Subcutaneous abdominal adipose tissue (tissue), 5 donors: Measurements from ENCODE around the gene NOD2.

ENCODE experiments used
- H3K27ac ChIP-seq: one replicate; pipeline ENCODE4 v1.7.0; 2013; ENCODE audit warnings: low read depth, mild to moderate bottlenecking, inconsistent platforms, low read length, moderate library complexity
- H3K27me3 ChIP-seq, 5 donors: one replicate each; pipeline ENCODE4 v1.7.0; 2013; ENCODE audit warnings: low read length in 5 of 5, inconsistent platforms in 1 of 5; ENCODE audit not compliant: control insufficient read depth in 5 of 5, insufficient read depth in 4 of 5
- H3K36me3 ChIP-seq, 5 donors: one replicate each; pipeline ENCODE4 v1.7.0; 2013; ENCODE audit warnings: low read length in 5 of 5; ENCODE audit not compliant: control insufficient read depth in 5 of 5, insufficient read depth in 5 of 5
- H3K4me1 ChIP-seq, 5 donors: one replicate each; pipeline ENCODE4 v1.7.0; 2013; ENCODE audit warnings: low read length in 5 of 5, mild to moderate bottlenecking in 3 of 5, moderate library complexity in 1 of 5; ENCODE audit not compliant: control insufficient read depth in 5 of 5, insufficient read depth in 5 of 5
- H3K4me3 ChIP-seq, 5 donors: one replicate each; pipeline ENCODE4 v1.7.0; 2013; ENCODE audit warnings: low read length in 5 of 5, low read depth in 1 of 5
- H3K9ac ChIP-seq, 5 donors: one replicate each; pipeline ENCODE4 v1.7.0; 2013; ENCODE audit warnings: low read length in 5 of 5, mild to moderate bottlenecking in 4 of 5, moderate library complexity in 3 of 5
- H3K9me3 ChIP-seq, 5 donors: one replicate each; pipeline ENCODE4 v1.7.0; 2013; ENCODE audit warnings: low read length in 5 of 5; ENCODE audit not compliant: control insufficient read depth in 5 of 5
- donor health status: healthy.
- donor health status: healthy.
- donor health status: healthy.
- donor health status: healthy.
- donor health status: healthy.

The NOD2 gene

GRCh38 chr16:50670476-50670875 lies 22.9 kb upstream of the NOD2 start:
- Histone ChIP-seq H3K9me3 (peaks cover 10 to 29% (median 23%) of the 10 kb centered on the region in 5 donors), H3K9ac (no peak overlapping the region), H3K27me3 (peaks cover 0 to 4% (median 2%) of the 10 kb centered on the region in 5 donors), H3K4me1 (peaks cover 0 to 23% (median 3%) of the 10 kb centered on the region in 5 donors), H3K4me3 (no peak overlapping the region), H3K27ac (no peak overlapping the region), H3K36me3 (peaks cover 0 to 13% (median 0%) of the 10 kb centered on the region in 5 donors)

- Histone ChIP-seq H3K4me1 (peaks cover 0 to 23% (median 3%) of the 10 kb centered on the region in 5 donors), H3K4me3 (peak overlapping the region in 2 of 5 donors; percentile 10 to 18), H3K27ac (no peak overlapping the region), H3K9me3 (peaks cover 10 to 29% (median 23%) of the 10 kb centered on the region in 5 donors), H3K27me3 (peaks cover 0 to 4% (median 2%) of the 10 kb centered on the region in 5 donors), H3K36me3 (peaks cover 0 to 20% (median 0%) of the 10 kb centered on the region in 5 donors), H3K9ac (no peak overlapping the region)
These were observed 21.7 kb upstream of the NOD2 start for GRCh38 chr16:50671644-50672260.

GRCh38 chr16:50673496-50674275 lies 19.7 kb upstream of the NOD2 start:
- H3K27me3 ChIP-seq: peaks cover 0 to 4% (median 2%) of the 10 kb centered on the region in 5 donors
- H3K27ac ChIP-seq: no peak overlapping the region
- peaks cover 10 to 29% (median 23%) of the 10 kb centered on the region in 5 donors for H3K9me3 ChIP-seq
- H3K36me3 ChIP-seq: peaks cover 0 to 20% (median 0%) of the 10 kb centered on the region in 5 donors
- no peak overlapping the region for H3K4me3 ChIP-seq
- no peak overlapping the region for H3K9ac ChIP-seq
- peaks cover 0 to 8% (median under 1%) of the 10 kb centered on the region in 5 donors for H3K4me1 ChIP-seq

GRCh38 chr16:50674831-50675230 lies 18.6 kb upstream of the NOD2 start:
- H3K27ac ChIP-seq: no peak overlapping the region
- peaks cover 0 to 20% (median 0%) of the 10 kb centered on the region in 5 donors for H3K36me3 ChIP-seq
- no peak overlapping the region for H3K4me3 ChIP-seq
- peaks cover 10 to 29% (median 23%) of the 10 kb centered on the region in 5 donors for H3K9me3 ChIP-seq
- peaks cover 0 to 10% (median 0%) of the 10 kb centered on the region in 5 donors for H3K4me1 ChIP-seq
- no peak overlapping the region for H3K9ac ChIP-seq
- peaks cover 0 to 4% (median 2%) of the 10 kb centered on the region in 5 donors for H3K27me3 ChIP-seq

- peaks cover 10 to 29% (median 23%) of the 10 kb centered on the region in 5 donors for H3K9me3 ChIP-seq
- H3K4me1 ChIP-seq: peaks cover 0 to 20% (median 0%) of the 10 kb centered on the region in 5 donors
- H3K36me3 ChIP-seq: peaks cover 0 to 20% (median 0%) of the 10 kb centered on the region in 5 donors
- H3K9ac ChIP-seq: no peak overlapping the region
- H3K27ac ChIP-seq: no peak overlapping the region
- peaks cover 0 to 4% (median 2%) of the 10 kb centered on the region in 5 donors for H3K27me3 ChIP-seq
- H3K4me3 ChIP-seq: no peak overlapping the region
These were observed 17.5 kb upstream of the NOD2 start for GRCh38 chr16:50675686-50676610.

GRCh38 chr16:50676684-50677225 lies 16.7 kb upstream of the NOD2 start:
- H3K36me3 ChIP-seq: peaks cover 0 to 20% (median 0%) of the 10 kb centered on the region in 5 donors
- no peak overlapping the region for H3K4me3 ChIP-seq
- H3K27ac ChIP-seq: no peak overlapping the region
- H3K9ac ChIP-seq: no peak overlapping the region
- peaks cover 0 to 20% (median 0%) of the 10 kb centered on the region in 5 donors for H3K4me1 ChIP-seq
- H3K9me3 ChIP-seq: peaks cover 4 to 21% (median 20%) of the 10 kb centered on the region in 5 donors
- H3K27me3 ChIP-seq: peaks cover 0 to 4% (median 2%) of the 10 kb centered on the region in 5 donors

GRCh38 chr16:50677351-50677750 lies 16.1 kb upstream of the NOD2 start:
- H3K9me3 ChIP-seq: peaks cover 0 to 15% (median 14%) of the 10 kb centered on the region in 5 donors
- H3K36me3 ChIP-seq: peaks cover 0 to 20% (median 0%) of the 10 kb centered on the region in 5 donors
- peaks cover 0 to 20% (median 0%) of the 10 kb centered on the region in 5 donors for H3K4me1 ChIP-seq
- no peak overlapping the region for H3K27ac ChIP-seq
- H3K4me3 ChIP-seq: no peak overlapping the region
- H3K27me3 ChIP-seq: peaks cover 0 to 4% (median 2%) of the 10 kb centered on the region in 5 donors
- no peak overlapping the region for H3K9ac ChIP-seq

- H3K36me3 ChIP-seq: peaks cover 0 to 16% (median 0%) of the 10 kb centered on the region in 5 donors
- no peak overlapping the region for H3K4me3 ChIP-seq
- H3K9ac ChIP-seq: no peak overlapping the region
- peaks cover 0 to 4% (median 0%) of the 10 kb centered on the region in 5 donors for H3K27me3 ChIP-seq
- peaks cover 0 to 5% (median 4%) of the 10 kb centered on the region in 5 donors for H3K9me3 ChIP-seq
- peaks cover 0 to 24% (median 0%) of the 10 kb centered on the region in 5 donors for H3K4me1 ChIP-seq
- no peak overlapping the region for H3K27ac ChIP-seq
These were observed 14.9 kb upstream of the NOD2 start for GRCh38 chr16:50678531-50678930.

GRCh38 chr16:50679266-50679665 lies 14.1 kb upstream of the NOD2 start:
- peaks cover 0 to 2% (median 0%) of the 10 kb centered on the region in 5 donors for H3K27me3 ChIP-seq
- H3K36me3 ChIP-seq: peaks cover 0 to 12% (median 0%) of the 10 kb centered on the region in 5 donors
- no peaks in the 10 kb centered on the region for H3K9me3 ChIP-seq
- peaks cover 0 to 31% (median 0%) of the 10 kb centered on the region in 5 donors for H3K4me1 ChIP-seq
- H3K4me3 ChIP-seq: no peak overlapping the region
- H3K9ac ChIP-seq: no peak overlapping the region
- H3K27ac ChIP-seq: no peak overlapping the region
